Panc1 (cell line): ENCODE measurements around the gene AIMP2.
"Not testable (repeated sequence)": the region's sequence is repeated elsewhere in the genome, so short reads cannot be mapped to it uniquely, and the experiment has no call there.

Source experiments
- POLR2AphosphoS5 ChIP-seq: IDR thresholded peaks from 2 replicates; pipeline ENCODE4 v1.6.1; 2012; ENCODE audit warnings: mild to moderate bottlenecking, low read depth, low read length, moderate library complexity
- SIN3A ChIP-seq: IDR thresholded peaks from 2 replicates; pipeline ENCODE4 v1.6.1; 2012; ENCODE audit warnings: low read depth, mild to moderate bottlenecking, low read length, moderate library complexity, borderline replicate concordance; ENCODE audit not compliant: insufficient read depth
- TF ChIP-seq, protein P1 (sequence below): fragments of 450-650 bp; IDR thresholded peaks from 2 replicates; pipeline ENCODE4 v1.5.1; 2017; ENCODE audit warnings: mild to moderate bottlenecking

DNA sequence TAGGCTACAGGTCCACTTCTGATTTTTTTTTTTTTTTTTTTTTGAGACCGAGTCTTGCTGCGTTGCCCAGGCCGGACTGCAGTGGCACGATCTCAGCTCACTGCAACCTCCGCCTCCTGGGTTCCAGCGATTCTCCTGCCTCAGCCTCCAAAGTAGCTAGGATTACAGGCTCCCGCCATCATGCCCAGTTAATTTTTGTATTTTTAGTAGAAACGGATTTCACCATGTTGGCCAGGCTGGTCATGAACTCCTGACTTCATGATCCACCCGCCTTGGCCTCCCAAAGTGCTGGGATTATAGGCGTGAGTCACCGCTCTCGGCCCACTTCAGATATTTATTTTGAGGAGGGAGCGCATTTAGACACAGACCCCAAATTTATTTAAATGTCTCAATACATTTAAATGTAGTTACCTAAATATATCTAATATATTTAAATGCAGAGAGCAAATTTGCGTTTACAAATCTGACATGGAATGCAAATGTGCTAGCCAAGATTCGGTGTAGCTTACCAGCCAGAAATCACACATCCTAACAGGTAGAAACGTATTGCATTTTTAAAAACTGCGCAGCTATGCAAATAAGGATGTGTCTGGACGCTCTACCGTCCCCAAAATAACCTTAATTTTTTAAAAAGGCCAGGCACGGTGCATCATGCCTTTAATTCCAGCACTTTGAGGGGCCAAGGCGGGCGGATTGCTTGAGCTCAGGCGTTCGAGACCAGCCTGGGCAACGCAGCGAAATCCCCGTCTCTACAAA lies 1.1 kb upstream of the AIMP2 start:
- TF ChIP-seq SIN3A, POLR2AphosphoS5: not testable (repeated sequence)
- TF ChIP-seq, protein P1, sequence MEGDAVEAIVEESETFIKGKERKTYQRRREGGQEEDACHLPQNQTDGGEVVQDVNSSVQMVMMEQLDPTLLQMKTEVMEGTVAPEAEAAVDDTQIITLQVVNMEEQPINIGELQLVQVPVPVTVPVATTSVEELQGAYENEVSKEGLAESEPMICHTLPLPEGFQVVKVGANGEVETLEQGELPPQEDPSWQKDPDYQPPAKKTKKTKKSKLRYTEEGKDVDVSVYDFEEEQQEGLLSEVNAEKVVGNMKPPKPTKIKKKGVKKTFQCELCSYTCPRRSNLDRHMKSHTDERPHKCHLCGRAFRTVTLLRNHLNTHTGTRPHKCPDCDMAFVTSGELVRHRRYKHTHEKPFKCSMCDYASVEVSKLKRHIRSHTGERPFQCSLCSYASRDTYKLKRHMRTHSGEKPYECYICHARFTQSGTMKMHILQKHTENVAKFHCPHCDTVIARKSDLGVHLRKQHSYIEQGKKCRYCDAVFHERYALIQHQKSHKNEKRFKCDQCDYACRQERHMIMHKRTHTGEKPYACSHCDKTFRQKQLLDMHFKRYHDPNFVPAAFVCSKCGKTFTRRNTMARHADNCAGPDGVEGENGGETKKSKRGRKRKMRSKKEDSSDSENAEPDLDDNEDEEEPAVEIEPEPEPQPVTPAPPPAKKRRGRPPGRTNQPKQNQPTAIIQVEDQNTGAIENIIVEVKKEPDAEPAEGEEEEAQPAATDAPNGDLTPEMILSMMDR: not testable (repeated sequence)
